ENCODE data around the gene MMP15. TPM values are rescaled to one million over a fixed set of nuclear protein-coding genes. Genes with fewer than 3 reads are reported as not detected.

Gene MMP15
- total RNA-seq, 1 experiment from 2014 or later, result 55.5 TPM

GRCh38 chr16:58043571-58044155 is 18.1 kb downstream of the MMP15 start:
- H3K4me1 Mint-ChIP-seq, result peaks cover 15% of the 10 kb centered on the region
- no peaks in the 10 kb centered on the region for H3K9me3 Mint-ChIP-seq
- peaks cover 26% of the 10 kb centered on the region for H3K36me3 Mint-ChIP-seq
- H3K4me3 Mint-ChIP-seq, result no peak overlapping the region
- ChIA-PET CTCF (interaction anchor here (1.2 kb wide), 1 partner anchor 78 kb away, joined by 6 read pairs; no protein-coding TSS in a partner anchor), POLR2A (no interaction called here)
- H3K27ac Mint-ChIP-seq, result no peak overlapping the region
- no peaks in the 10 kb centered on the region for H3K27me3 Mint-ChIP-seq (ENCODE audit: low read depth)
- DNase-seq (ENCODE audit: low spot score) (no peak), ATAC-seq (no peak)
- TF ChIP-seq, protein P1, sequence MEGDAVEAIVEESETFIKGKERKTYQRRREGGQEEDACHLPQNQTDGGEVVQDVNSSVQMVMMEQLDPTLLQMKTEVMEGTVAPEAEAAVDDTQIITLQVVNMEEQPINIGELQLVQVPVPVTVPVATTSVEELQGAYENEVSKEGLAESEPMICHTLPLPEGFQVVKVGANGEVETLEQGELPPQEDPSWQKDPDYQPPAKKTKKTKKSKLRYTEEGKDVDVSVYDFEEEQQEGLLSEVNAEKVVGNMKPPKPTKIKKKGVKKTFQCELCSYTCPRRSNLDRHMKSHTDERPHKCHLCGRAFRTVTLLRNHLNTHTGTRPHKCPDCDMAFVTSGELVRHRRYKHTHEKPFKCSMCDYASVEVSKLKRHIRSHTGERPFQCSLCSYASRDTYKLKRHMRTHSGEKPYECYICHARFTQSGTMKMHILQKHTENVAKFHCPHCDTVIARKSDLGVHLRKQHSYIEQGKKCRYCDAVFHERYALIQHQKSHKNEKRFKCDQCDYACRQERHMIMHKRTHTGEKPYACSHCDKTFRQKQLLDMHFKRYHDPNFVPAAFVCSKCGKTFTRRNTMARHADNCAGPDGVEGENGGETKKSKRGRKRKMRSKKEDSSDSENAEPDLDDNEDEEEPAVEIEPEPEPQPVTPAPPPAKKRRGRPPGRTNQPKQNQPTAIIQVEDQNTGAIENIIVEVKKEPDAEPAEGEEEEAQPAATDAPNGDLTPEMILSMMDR (IDR thresholded peaks at IDR 0.05), result no peak
- TF ChIP-seq, protein P2, sequence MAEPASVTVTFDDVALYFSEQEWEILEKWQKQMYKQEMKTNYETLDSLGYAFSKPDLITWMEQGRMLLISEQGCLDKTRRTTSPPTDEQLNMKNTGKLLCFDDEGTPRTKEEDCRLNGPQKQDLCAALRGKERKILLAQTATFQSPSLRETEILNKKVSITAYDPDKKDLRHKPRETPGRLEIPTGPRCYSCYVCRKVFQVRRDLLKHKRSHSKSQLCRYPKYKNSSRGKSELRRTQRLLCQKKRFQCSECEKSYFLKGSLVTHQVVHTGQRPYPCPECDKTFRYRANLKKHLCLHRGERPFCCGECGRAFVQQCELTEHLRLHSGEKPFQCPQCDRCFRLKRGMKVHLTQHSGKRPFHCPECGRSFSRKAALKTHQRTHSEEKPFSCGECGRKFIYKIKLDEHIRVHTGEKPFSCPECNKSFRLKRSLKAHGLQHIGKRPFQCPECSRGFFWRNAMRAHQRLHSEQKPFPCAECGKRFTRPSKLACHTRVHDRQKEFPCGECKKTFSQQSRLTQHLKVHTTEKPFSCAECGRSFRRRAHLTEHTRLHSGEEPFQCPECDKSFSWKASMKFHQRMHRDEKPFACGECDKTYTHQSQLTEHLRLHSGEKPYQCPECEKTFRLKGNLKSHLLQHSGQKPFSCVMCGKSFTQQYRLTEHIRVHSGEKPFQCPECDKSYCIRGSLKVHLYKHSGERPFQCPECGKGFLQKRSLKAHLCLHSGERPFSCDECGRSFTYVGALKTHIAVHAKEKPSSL (CRISPR knock-in tag; conservative IDR thresholded peaks at IDR 0.05), result no peak
- TF ChIP-seq MYBL2 (CRISPR knock-in tag; IDR thresholded peaks at IDR 0.05), result no peak
- no peak for TF ChIP-seq IRF2 (CRISPR knock-in tag; IDR thresholded peaks at IDR 0.05; ENCODE audit: borderline replicate concordance, low read depth)
- TF ChIP-seq, protein P3, sequence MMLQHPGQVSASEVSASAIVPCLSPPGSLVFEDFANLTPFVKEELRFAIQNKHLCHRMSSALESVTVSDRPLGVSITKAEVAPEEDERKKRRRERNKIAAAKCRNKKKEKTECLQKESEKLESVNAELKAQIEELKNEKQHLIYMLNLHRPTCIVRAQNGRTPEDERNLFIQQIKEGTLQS (CRISPR knock-in tag; conservative IDR thresholded peaks at IDR 0.05), result no peak
- no peak for TF ChIP-seq IRF1 (CRISPR knock-in tag; IDR thresholded peaks at IDR 0.05)
- TF ChIP-seq, protein P4, sequence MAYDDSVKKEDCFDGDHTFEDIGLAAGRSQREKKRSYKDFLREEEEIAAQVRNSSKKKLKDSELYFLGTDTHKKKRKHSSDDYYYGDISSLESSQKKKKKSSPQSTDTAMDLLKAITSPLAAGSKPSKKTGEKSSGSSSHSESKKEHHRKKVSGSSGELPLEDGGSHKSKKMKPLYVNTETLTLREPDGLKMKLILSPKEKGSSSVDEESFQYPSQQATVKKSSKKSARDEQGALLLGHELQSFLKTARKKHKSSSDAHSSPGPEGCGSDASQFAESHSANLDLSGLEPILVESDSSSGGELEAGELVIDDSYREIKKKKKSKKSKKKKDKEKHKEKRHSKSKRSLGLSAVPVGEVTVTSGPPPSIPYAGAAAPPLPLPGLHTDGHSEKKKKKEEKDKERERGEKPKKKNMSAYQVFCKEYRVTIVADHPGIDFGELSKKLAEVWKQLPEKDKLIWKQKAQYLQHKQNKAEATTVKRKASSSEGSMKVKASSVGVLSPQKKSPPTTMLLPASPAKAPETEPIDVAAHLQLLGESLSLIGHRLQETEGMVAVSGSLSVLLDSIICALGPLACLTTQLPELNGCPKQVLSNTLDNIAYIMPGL (CRISPR knock-in tag; IDR thresholded peaks at IDR 0.05), result no peak
- TF ChIP-seq, protein P5, sequence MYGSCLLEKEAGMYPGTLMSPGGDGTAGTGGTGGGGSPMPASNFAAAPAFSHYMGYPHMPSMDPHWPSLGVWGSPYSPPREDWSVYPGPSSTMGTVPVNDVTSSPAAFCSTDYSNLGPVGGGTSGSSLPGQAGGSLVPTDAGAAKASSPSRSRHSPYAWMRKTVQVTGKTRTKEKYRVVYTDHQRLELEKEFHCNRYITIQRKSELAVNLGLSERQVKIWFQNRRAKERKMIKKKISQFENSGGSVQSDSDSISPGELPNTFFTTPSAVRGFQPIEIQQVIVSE (CRISPR knock-in tag; IDR thresholded peaks at IDR 0.05; ENCODE audit: borderline replicate concordance), result no peak
- TF ChIP-seq STAT6 (CRISPR knock-in tag; conservative IDR thresholded peaks at IDR 0.05; ENCODE audit: low read depth), result no peak
- no peak for TF ChIP-seq JUN (CRISPR knock-in tag; IDR thresholded peaks at IDR 0.05)
- TF ChIP-seq MXD4 (CRISPR knock-in tag; IDR thresholded peaks at IDR 0.05; ENCODE audit: borderline replicate concordance), result no peak
- TF ChIP-seq FOXP4 (CRISPR knock-in tag; IDR thresholded peaks at IDR 0.05), result no peak
- no peak for TF ChIP-seq OVOL2 (CRISPR knock-in tag; IDR thresholded peaks at IDR 0.05; ENCODE audit: borderline replicate concordance)
- TF ChIP-seq ZNF263 (CRISPR knock-in tag; IDR thresholded peaks at IDR 0.05; ENCODE audit: low read depth), result no peak
- TF ChIP-seq ETV6 (CRISPR knock-in tag; IDR thresholded peaks at IDR 0.05), result no peak
- no peak for TF ChIP-seq GTF2I (CRISPR knock-in tag; conservative IDR thresholded peaks at IDR 0.05)
- no peak for TF ChIP-seq E2F5 (CRISPR knock-in tag; IDR thresholded peaks at IDR 0.05)
- no peak for TF ChIP-seq ZNF281 (CRISPR knock-in tag; IDR thresholded peaks at IDR 0.05)
- TF ChIP-seq, protein P6, sequence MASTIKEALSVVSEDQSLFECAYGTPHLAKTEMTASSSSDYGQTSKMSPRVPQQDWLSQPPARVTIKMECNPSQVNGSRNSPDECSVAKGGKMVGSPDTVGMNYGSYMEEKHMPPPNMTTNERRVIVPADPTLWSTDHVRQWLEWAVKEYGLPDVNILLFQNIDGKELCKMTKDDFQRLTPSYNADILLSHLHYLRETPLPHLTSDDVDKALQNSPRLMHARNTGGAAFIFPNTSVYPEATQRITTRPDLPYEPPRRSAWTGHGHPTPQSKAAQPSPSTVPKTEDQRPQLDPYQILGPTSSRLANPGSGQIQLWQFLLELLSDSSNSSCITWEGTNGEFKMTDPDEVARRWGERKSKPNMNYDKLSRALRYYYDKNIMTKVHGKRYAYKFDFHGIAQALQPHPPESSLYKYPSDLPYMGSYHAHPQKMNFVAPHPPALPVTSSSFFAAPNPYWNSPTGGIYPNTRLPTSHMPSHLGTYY (CRISPR knock-in tag; IDR thresholded peaks at IDR 0.05), result no peak
